WTC11 (cell line): ENCODE measurements around the gene PPP1R37. TPM values are rescaled to one million over a fixed set of nuclear protein-coding genes. Genes with fewer than 3 reads are reported as not detected.

Source experiments
- AFF4 ChIP-seq: sonication (generic); formaldehyde crosslinking; IDR thresholded peaks from 2 replicates; pipeline ENCODE4 v1.8.1; 2023; ENCODE audit warnings: mild to moderate bottlenecking, missing genetic modification reagents, borderline replicate concordance
- CBFB ChIP-seq: sonication (generic); formaldehyde crosslinking; IDR thresholded peaks from 2 replicates; pipeline ENCODE4 v1.8.1; 2022; ENCODE audit warnings: mild to moderate bottlenecking, low read depth, missing genetic modification reagents
- E2F5 ChIP-seq: sonication (generic); formaldehyde crosslinking; IDR thresholded peaks from 2 replicates; pipeline ENCODE4 v1.8.1; 2022; ENCODE audit warnings: mild to moderate bottlenecking, moderate library complexity, missing genetic modification reagents
- ELF4 ChIP-seq: sonication (generic); formaldehyde crosslinking; IDR thresholded peaks from 2 replicates; pipeline ENCODE4 v1.8.1; 2022; ENCODE audit warnings: low read depth, mild to moderate bottlenecking, moderate library complexity, missing genetic modification reagents
- ETV6 ChIP-seq: sonication (generic); formaldehyde crosslinking; IDR thresholded peaks from 2 replicates; pipeline ENCODE4 v1.8.1; 2022; ENCODE audit warnings: mild to moderate bottlenecking, missing genetic modification reagents
- FOXJ3 ChIP-seq: sonication (generic); formaldehyde crosslinking; IDR thresholded peaks from 2 replicates; pipeline ENCODE4 v1.9.0; 2021; ENCODE audit warnings: missing genetic modification reagents, mild to moderate bottlenecking, borderline replicate concordance
- FOXK1 ChIP-seq: sonication (generic); formaldehyde crosslinking; IDR thresholded peaks from 2 replicates; pipeline ENCODE4 v1.8.0; 2022; ENCODE audit warnings: mild to moderate bottlenecking, moderate library complexity, missing genetic modification reagents
- FOXP4 ChIP-seq: sonication (generic); formaldehyde crosslinking; IDR thresholded peaks from 2 replicates; pipeline ENCODE4 v1.8.0; 2022; ENCODE audit warnings: mild to moderate bottlenecking, missing genetic modification reagents
- GTF2I ChIP-seq: fragments of 250-450 bp; sonication (Bioruptor Pico); conservative IDR thresholded peaks from 2 replicates; pipeline ENCODE4 v1.4.0; 2021; ENCODE audit warnings: mild to moderate bottlenecking
- PRDM15 ChIP-seq: sonication (generic); formaldehyde crosslinking; IDR thresholded peaks from 2 replicates; pipeline ENCODE4 v1.8.0; 2022; ENCODE audit warnings: missing genetic modification reagents
- PREB ChIP-seq: sonication (generic); formaldehyde crosslinking; IDR thresholded peaks from 2 replicates; pipeline ENCODE4 v1.8.1; 2022; ENCODE audit warnings: mild to moderate bottlenecking, missing genetic modification reagents, moderate library complexity, borderline replicate concordance
- PRRX2 ChIP-seq: fragments of 250-450 bp; sonication (Bioruptor Pico); IDR thresholded peaks from 2 replicates; pipeline ENCODE4 v1.8.0; 2021; ENCODE audit warnings: mild to moderate bottlenecking
- RORB ChIP-seq: fragments of 250-450 bp; sonication (Bioruptor Pico); IDR thresholded peaks from 2 replicates; pipeline ENCODE4 v1.9.0; 2021; ENCODE audit warnings: mild to moderate bottlenecking
- TEAD4 ChIP-seq: sonication (generic); formaldehyde crosslinking; IDR thresholded peaks from 2 replicates; pipeline ENCODE4 v1.8.0; 2022; ENCODE audit warnings: mild to moderate bottlenecking, missing genetic modification reagents
- TP53 ChIP-seq: sonication (generic); formaldehyde crosslinking; IDR thresholded peaks from 2 replicates; pipeline ENCODE4 v1.8.1; 2023; ENCODE audit warnings: mild to moderate bottlenecking, missing genetic modification reagents
- ZBTB43 ChIP-seq: sonication (generic); formaldehyde crosslinking; IDR thresholded peaks from 2 replicates; pipeline ENCODE4 v1.8.1; 2023; ENCODE audit warnings: mild to moderate bottlenecking, missing genetic modification reagents
- ZNF138 ChIP-seq: sonication (generic); formaldehyde crosslinking; conservative IDR thresholded peaks from 2 replicates; pipeline ENCODE4 v1.8.1; 2022; ENCODE audit warnings: mild to moderate bottlenecking, moderate library complexity, missing genetic modification reagents
- ZNF219 ChIP-seq: sonication (generic); formaldehyde crosslinking; IDR thresholded peaks from 2 replicates; pipeline ENCODE4 v1.8.0; 2023; ENCODE audit warnings: missing genetic modification reagents, mild to moderate bottlenecking, borderline replicate concordance
- ZNF232 ChIP-seq: sonication (generic); formaldehyde crosslinking; IDR thresholded peaks from 2 replicates; pipeline ENCODE4 v1.8.0; 2022; ENCODE audit warnings: mild to moderate bottlenecking, missing genetic modification reagents
- ZNF532 ChIP-seq: fragments of 250-450 bp; sonication (Bioruptor Pico); IDR thresholded peaks from 2 replicates; pipeline ENCODE4 v1.9.0; 2021; ENCODE audit warnings: mild to moderate bottlenecking, borderline replicate concordance
- ZNF671 ChIP-seq: fragments of 250-450 bp; sonication (Bioruptor Pico); IDR thresholded peaks from 2 replicates; pipeline ENCODE4 v1.8.0; 2021; ENCODE audit warnings: mild to moderate bottlenecking
- total RNA-seq: library from RNA; stranded (reverse); gene quantifications from 3 replicates; pipeline ENCODE4 v1.2.3, GENCODE V29; 2021

PPP1R37 gene
- total RNA-seq, 1 experiment from 2014 or later: 35.4 TPM

GRCh38 chr19:45079063-45079910 is 13.7 kb upstream of the PPP1R37 start, which contains the start of gene GEMIN7 (continued):
- TF ChIP-seq AFF4 (CRISPR knock-in tag) (no peak), ZNF219 (no peak), PREB (0 out of 2 replicates have a peak, but pooled peaks have one; percentile 22), TEAD4 (CRISPR knock-in tag) (no peak), RORB (CRISPR knock-in tag) (no peak), ZBTB43 (CRISPR knock-in tag) (peak; percentile 96), TP53 (CRISPR knock-in tag) (peak; percentile 84; the same call in 1 of the 2 replicates), PRDM15 (CRISPR knock-in tag) (peak; percentile 70), PRRX2 (CRISPR knock-in tag) (no peak), GTF2I (CRISPR knock-in tag) (no peak), ZNF138 (CRISPR knock-in tag) (no peak), ZNF232 (CRISPR knock-in tag) (peak; percentile 25; the same call in 1 of the 2 replicates), ELF4 (CRISPR knock-in tag) (no peak), FOXK1 (CRISPR knock-in tag) (peak; percentile 94), CBFB (no peak; the same call in 1 of the 2 replicates), ZNF671 (no peak), E2F5 (CRISPR knock-in tag) (peak; percentile 44; the same call in 1 of the 2 replicates), ZNF532 (CRISPR knock-in tag) (no peak), FOXJ3 (no peak), ETV6 (CRISPR knock-in tag) (peak; percentile 92), FOXP4 (peak; percentile 96)
